IPS-18a (cell line): Measurements from ENCODE around the gene DGAT2L6.
"Not testable (repeated sequence)": the region's sequence is repeated elsewhere in the genome, so short reads cannot be mapped to it uniquely, and the experiment has no call there.

Experiments used
- H3K27ac ChIP-seq: one replicate; pipeline ENCODE4 v1.5.1; 2013; ENCODE audit warnings: low read length
- H3K27me3 ChIP-seq: one replicate; pipeline ENCODE4 v1.6.1; 2013; ENCODE audit warnings: mild to moderate bottlenecking, low read length; ENCODE audit not compliant: control insufficient read depth, insufficient read depth
- H3K36me3 ChIP-seq: one replicate; pipeline ENCODE4 v1.6.1; 2013; ENCODE audit warnings: low read depth, low read length; ENCODE audit not compliant: control insufficient read depth
- H3K4me1 ChIP-seq: one replicate; pipeline ENCODE4 v1.6.1; 2013; ENCODE audit warnings: low read depth, low read length; ENCODE audit not compliant: control insufficient read depth
- H3K4me3 ChIP-seq: one replicate; pipeline ENCODE4 v1.5.1; 2013; ENCODE audit warnings: low read length
- H3K9ac ChIP-seq: one replicate; pipeline ENCODE4 v1.6.1; 2013; ENCODE audit warnings: mild to moderate bottlenecking, low read length, moderate library complexity
- H3K9me3 ChIP-seq: one replicate; pipeline ENCODE4 v1.6.1; 2013; ENCODE audit warnings: low read depth, low read length; ENCODE audit not compliant: control insufficient read depth

The DGAT2L6 gene

GRCh38 chrX:70208479-70208878 lies 31.2 kb downstream of the DGAT2L6 start:
- Histone ChIP-seq H3K9me3 (peaks cover 8% of the 10 kb centered on the region), H3K4me1 (no peaks in the 10 kb centered on the region), H3K9ac (no peak overlapping the region), H3K36me3 (no peaks in the 10 kb centered on the region), H3K27me3 (no peaks in the 10 kb centered on the region), H3K27ac (no peak overlapping the region), H3K4me3 (no peak overlapping the region)

- H3K9ac ChIP-seq, H3K4me1 ChIP-seq, H3K9me3 ChIP-seq, H3K36me3 ChIP-seq, H3K27ac ChIP-seq, H3K27me3 ChIP-seq, H3K4me3 ChIP-seq: not testable (repeated sequence)
Measured at GRCh38 chrX:70209570-70209969, 32.3 kb downstream of the DGAT2L6 start.

- H3K9ac ChIP-seq = no peak overlapping the region
- H3K36me3 ChIP-seq = no peaks in the 10 kb centered on the region
- no peak overlapping the region for H3K27ac ChIP-seq
- H3K9me3 ChIP-seq = peaks cover 14% of the 10 kb centered on the region
- H3K4me3 ChIP-seq = no peak overlapping the region
- no peaks in the 10 kb centered on the region for H3K27me3 ChIP-seq
- no peaks in the 10 kb centered on the region for H3K4me1 ChIP-seq
Measured at GRCh38 chrX:70219938-70220764, 42.9 kb downstream of the DGAT2L6 start.

DNA sequence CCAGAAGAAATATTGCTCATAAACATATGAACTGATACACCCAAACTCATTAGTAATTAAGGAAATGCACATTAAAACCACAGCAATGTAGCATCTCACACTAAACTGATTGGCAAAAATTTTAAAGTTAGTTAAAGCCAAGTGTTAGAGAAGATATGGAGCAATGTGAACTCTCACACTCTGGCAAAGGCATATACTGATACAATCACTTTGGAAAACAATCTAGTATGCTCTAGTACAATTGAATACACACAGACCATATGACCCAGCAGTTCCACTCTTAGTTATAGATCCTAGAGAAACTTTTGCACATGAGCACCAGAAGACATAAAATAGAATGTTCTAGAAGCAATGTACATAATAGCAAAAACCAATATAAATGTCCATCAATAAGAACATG lies 48.8 kb downstream of the DGAT2L6 start:
- Histone ChIP-seq H3K36me3 (no peaks in the 10 kb centered on the region), H3K27ac (no peak overlapping the region), H3K27me3 (no peaks in the 10 kb centered on the region), H3K4me3 (no peak overlapping the region), H3K9me3 (peaks cover 22% of the 10 kb centered on the region), H3K4me1 (no peaks in the 10 kb centered on the region), H3K9ac (no peak overlapping the region)

GRCh38 chrX:70226687-70227086 lies 49.4 kb downstream of the DGAT2L6 start:
- H3K9ac ChIP-seq = no peak overlapping the region
- no peaks in the 10 kb centered on the region for H3K4me1 ChIP-seq
- H3K27me3 ChIP-seq = no peaks in the 10 kb centered on the region
- peaks cover 22% of the 10 kb centered on the region for H3K9me3 ChIP-seq
- no peak overlapping the region for H3K27ac ChIP-seq
- no peak overlapping the region for H3K4me3 ChIP-seq
- H3K36me3 ChIP-seq = no peaks in the 10 kb centered on the region

- Histone ChIP-seq H3K9me3 (peaks cover 18% of the 10 kb centered on the region), H3K27me3 (no peaks in the 10 kb centered on the region), H3K36me3 (no peaks in the 10 kb centered on the region), H3K27ac (no peak overlapping the region), H3K4me1 (no peaks in the 10 kb centered on the region), H3K9ac (no peak overlapping the region), H3K4me3 (no peak overlapping the region)
Measured at GRCh38 chrX:70231666-70232065, 54.4 kb downstream of the DGAT2L6 start.

DNA sequence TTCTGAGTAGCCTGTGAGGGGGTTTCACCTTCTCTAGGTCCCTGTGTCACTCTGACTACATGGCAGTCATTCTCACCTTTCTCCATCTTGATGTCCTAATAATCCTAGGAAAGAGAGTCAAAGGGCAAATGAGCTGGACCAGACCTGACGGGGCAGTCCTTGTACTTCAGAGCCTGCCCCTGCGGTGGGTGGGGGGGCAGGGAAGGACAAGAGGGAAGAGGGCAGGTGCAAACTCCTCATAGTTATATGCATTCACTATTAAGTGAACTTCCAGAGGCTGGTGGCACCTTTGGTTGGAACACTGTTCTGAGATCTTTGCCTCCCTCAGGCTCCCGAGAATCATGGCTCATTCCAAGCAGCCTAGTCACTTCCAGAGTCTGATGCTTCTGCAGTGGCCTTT lies 57.1 kb downstream of the DGAT2L6 start, which contains the start of gene AWAT1:
Gene AWAT1, plus strand, starts transcription at position 301 of the 400 bp plus-strand sequence. Its CDS starts 41 bp downstream, at position 342.
- Histone ChIP-seq H3K27me3 (no peaks in the 10 kb centered on the region), H3K9me3 (peaks cover 10% of the 10 kb centered on the region), H3K9ac (no peak within 1 kb of the TSS), H3K27ac (no peak within 1 kb of the TSS), H3K4me1 (no peaks in the 10 kb centered on the region), H3K4me3 (no peak within 1 kb of the TSS), H3K36me3 (no peaks in the 10 kb centered on the region)

DNA sequence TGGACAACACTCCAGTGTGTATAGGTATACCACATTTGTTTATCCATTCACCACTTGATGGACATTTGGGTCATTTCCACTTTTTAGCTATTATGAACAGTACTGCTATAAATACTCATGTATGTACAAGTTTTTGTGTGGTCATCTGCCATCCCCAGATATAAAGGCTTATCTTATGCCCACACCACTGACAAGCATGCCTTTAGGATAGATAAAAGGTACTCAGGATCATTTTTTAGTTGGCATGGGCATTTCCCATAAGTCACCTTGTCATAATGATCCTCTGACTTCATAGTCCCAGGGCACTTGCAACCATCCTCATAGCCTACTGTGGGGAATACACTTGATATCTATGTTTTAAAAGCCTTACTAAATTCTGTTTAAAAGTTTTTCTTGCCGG lies 63.5 kb downstream of the DGAT2L6 start:
- Histone ChIP-seq H3K36me3 (no peaks in the 10 kb centered on the region), H3K27me3 (no peaks in the 10 kb centered on the region), H3K4me1 (peaks cover 2% of the 10 kb centered on the region), H3K9ac (no peak overlapping the region), H3K4me3 (no peak overlapping the region), H3K27ac (no peak overlapping the region), H3K9me3 (peaks cover 10% of the 10 kb centered on the region)

DNA sequence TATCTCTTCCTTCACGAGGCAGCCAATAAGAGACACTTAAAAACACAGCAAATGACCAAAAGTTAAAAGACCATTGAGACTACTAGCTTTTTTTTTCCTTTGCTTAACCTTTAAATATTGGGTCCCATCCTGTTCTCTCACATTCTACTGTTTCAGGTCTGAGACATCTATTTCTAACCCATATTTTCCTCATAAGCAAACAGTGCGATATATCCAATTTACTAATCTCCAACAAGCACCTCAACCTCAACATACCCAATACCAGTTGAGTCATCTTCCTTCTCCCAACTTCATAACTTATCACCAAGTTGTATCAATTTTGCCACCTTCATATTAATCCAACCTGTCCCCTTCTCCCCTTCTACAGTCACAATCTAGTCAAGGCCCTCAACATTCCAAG lies 64.2 kb downstream of the DGAT2L6 start:
- no peak overlapping the region for H3K27ac ChIP-seq
- peaks cover 10% of the 10 kb centered on the region for H3K9me3 ChIP-seq
- H3K36me3 ChIP-seq = no peaks in the 10 kb centered on the region
- H3K27me3 ChIP-seq = no peaks in the 10 kb centered on the region
- peaks cover 2% of the 10 kb centered on the region for H3K4me1 ChIP-seq
- H3K4me3 ChIP-seq = no peak overlapping the region
- no peak overlapping the region for H3K9ac ChIP-seq

- not testable (repeated sequence) for H3K9me3 ChIP-seq
Measured at GRCh38 chrX:70243601-70244000, 66.3 kb downstream of the DGAT2L6 start.

DNA sequence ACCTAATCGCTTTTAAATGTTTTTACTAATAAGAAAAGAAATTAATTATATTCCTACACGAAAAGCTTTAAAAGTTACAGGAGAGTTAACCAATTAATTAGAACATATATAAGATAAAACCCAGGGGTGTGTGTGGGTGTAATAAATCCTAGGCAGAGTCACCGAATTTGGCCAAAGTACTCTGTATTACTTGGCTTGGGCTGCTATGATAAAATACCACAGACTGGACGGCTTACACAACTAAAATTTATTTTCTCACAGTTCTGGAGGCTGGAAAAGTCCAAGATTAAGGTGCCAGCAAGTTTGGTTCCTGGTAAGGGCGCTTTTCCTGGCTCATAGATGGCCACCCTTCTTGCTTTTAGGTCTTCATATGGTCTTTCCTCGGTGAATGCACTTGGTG lies 67.6 kb downstream of the DGAT2L6 start:
- Histone ChIP-seq H3K36me3 (no peaks in the 10 kb centered on the region), H3K9ac (no peak overlapping the region)

More at GRCh38 chrX:70243601-70244000, 66.3 kb downstream of the DGAT2L6 start:
- not testable (repeated sequence) for H3K27ac ChIP-seq, H3K4me3 ChIP-seq, H3K9ac ChIP-seq, H3K4me1 ChIP-seq, H3K36me3 ChIP-seq, H3K27me3 ChIP-seq

DNA sequence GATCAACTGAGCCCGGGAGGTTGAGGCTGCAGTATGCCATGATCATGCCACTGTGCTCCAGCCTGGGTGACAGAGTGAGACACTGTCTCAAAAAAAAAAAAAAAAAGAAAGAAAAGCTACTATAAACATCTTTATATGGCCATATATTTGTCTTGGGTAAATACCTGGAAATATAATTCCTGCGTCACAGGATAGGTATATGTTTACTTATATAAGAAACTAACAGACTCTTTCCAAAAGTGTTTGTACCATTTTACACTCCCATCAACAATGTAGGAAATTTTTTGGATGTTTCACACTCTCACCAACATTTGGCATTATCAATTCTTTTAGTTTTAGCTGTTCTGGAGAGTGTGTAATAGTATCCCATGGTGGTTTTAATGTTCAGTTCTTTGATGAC lies 70.0 kb downstream of the DGAT2L6 start:
- H3K36me3 ChIP-seq = no peaks in the 10 kb centered on the region

More for the DNA sequence above, 67.6 kb downstream of the DGAT2L6 start:
- Histone ChIP-seq H3K4me3 (no peak overlapping the region), H3K27me3 (no peaks in the 10 kb centered on the region), H3K4me1 (peaks cover 2% of the 10 kb centered on the region), H3K9me3 (no peaks in the 10 kb centered on the region), H3K27ac (no peak overlapping the region)

More for the DNA sequence above, 70.0 kb downstream of the DGAT2L6 start:
- H3K27me3 ChIP-seq = no peaks in the 10 kb centered on the region
- H3K9ac ChIP-seq = no peak overlapping the region
- H3K4me1 ChIP-seq = peaks cover 2% of the 10 kb centered on the region
- no peak overlapping the region for H3K4me3 ChIP-seq
- H3K27ac ChIP-seq = no peak overlapping the region
- H3K9me3 ChIP-seq = no peaks in the 10 kb centered on the region
